Measurements from ENCODE around the gene SWI5. TPM values are rescaled to one million over a fixed set of nuclear protein-coding genes. Genes with fewer than 3 reads are reported as not detected.
A peak's percentile ranks its signal among the peaks of the same experiment; 100 is the strongest.

Gene SWI5
- total and polyA plus RNA-seq, 9 of the 15 experiments (the other 6 are each of a cell fraction or from before 2014, with no cell fraction given) = 62.8 to 133 (median 95.9) TPM

DNA sequence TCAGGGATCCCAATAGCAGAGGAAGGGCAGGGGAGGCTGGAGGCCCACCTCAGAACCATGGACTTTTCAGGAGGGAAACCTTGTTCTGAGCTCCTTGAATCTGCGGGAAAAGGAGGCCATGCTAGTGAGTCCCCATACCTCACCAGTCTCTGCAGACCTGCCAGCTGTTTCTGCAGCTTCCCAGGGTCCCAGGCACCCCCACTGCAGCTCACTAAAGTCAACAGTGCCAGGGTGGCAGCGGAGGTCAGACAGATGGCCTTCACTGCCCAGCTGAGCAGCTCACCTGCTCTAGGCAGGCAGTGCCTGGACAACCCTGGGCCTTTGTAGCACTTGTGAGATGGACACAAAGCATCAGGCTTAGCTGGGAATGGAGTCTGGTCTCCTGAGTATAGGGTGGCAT, 59.8 kb downstream of the SWI5 start:
- Histone ChIP-seq H3K9ac (ENCODE audit: insufficient read depth in 1 of 2, low read depth in 2 of 2, low read length in 2 of 2) (peak overlapping the region in 1 of 2 experiments; percentile 62; a peak in 2 of 4 replicates), H3K36me3 (ENCODE audit: control insufficient read depth, insufficient read depth, low read length) (peaks cover 53% of the 10 kb centered on the region), H3K27me3 (ENCODE audit: control insufficient read depth in 2 of 2, insufficient read depth in 2 of 2, low read length in 2 of 2) (no peaks in the 10 kb centered on the region), H3K4me2 (ENCODE audit: insufficient read depth, low read length) (no peak overlapping the region), H2AFZ (ENCODE audit: low read depth, low read length) (no peak overlapping the region), H3K9me1 (ENCODE audit: control insufficient read depth, insufficient read depth, low read length) (no peaks in the 10 kb centered on the region), H3K4me1 (replicated peaks in 1 of 2; ENCODE audit: control insufficient read depth in 2 of 2, insufficient read depth in 2 of 2, low read length in 2 of 2) (peaks cover 6 to 17% of the 10 kb centered on the region in 2 experiments; a peak in 4 of 5 replicates), H4K20me1 (replicated peaks; ENCODE audit: control insufficient read depth, insufficient read depth, low read length) (peaks cover 3% of the 10 kb centered on the region; the same call in 1 of the 2 replicates), H3K27ac (ENCODE audit: extremely low read depth, low read depth, low read length) (no peak overlapping the region), H3K9me3 (replicated peaks; ENCODE audit: control insufficient read depth, insufficient read depth, low read depth, low read length) (no peaks in the 10 kb centered on the region), H3K79me2 (ENCODE audit: control insufficient read depth, insufficient read depth, low read length) (peaks cover 10% of the 10 kb centered on the region), H3K4me3 (no peak overlapping the region)
- DNase-seq (ENCODE audit: extremely low read depth in 1 of 4, low spot score in 3 of 4) = peak in 2 of 4 experiments; percentile 22 to 26
- ChIA-PET POLR2A (interaction anchor here (0.6 to 6.4 kb wide), 16 partner anchors 8 to 361 kb away, joined by 3 to 51 read pairs (median 4); partner anchors contain the start of gene COQ4), CTCF (ENCODE audit: low intra/inter-chr PET ratio) (no interaction called here)
- in situ Hi-C loops (cut with MboI) (no loop called here), intact Hi-C loops (cut with micrococcal nuclease) (no loop called here)
- no TSS peak for BruUV-seq (replicated peaks)
- ATAC-seq = no peak
- 87% methylated on average over 2 of the region's 2 CpGs for WGBS (ENCODE audit: insufficient coverage, low coverage, missing lambda C conversion rate)
- no peak for FAIRE-seq
- TF ChIP-seq MEF2A (IDR thresholded peaks at IDR 0.05; ENCODE audit: control insufficient read depth, low read depth, low read length) = no peak
- TF ChIP-seq, protein P1, sequence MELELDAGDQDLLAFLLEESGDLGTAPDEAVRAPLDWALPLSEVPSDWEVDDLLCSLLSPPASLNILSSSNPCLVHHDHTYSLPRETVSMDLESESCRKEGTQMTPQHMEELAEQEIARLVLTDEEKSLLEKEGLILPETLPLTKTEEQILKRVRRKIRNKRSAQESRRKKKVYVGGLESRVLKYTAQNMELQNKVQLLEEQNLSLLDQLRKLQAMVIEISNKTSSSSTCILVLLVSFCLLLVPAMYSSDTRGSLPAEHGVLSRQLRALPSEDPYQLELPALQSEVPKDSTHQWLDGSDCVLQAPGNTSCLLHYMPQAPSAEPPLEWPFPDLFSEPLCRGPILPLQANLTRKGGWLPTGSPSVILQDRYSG (tag; conservative IDR thresholded peaks at IDR 0.05; ENCODE audit: low read depth) = no peak
- TF ChIP-seq SP1 (CRISPR knock-in tag; IDR thresholded peaks at IDR 0.05) = no peak
- TF ChIP-seq CBX3 (IDR thresholded peaks at IDR 0.05; ENCODE audit: borderline replicate concordance in 1 of 2, low read length in 2 of 2) = no peak
- peak; percentile 26; the same call in 1 of the 2 replicates for TF ChIP-seq POLR2A (conservative IDR thresholded peaks at IDR 0.05)
- no peak for TF ChIP-seq PCBP2 (IDR thresholded peaks at IDR 0.05; ENCODE audit: low read depth, low read length, poor library complexity, severe bottlenecking)
- no peak for TF ChIP-seq MCM7 (IDR thresholded peaks at IDR 0.05)
- TF ChIP-seq ZKSCAN1 (IDR thresholded peaks at IDR 0.05; ENCODE audit: low read depth, low read length) = 0 out of 2 replicates have a peak, but pooled peaks have one; percentile 32
- TF ChIP-seq RBFOX2 (IDR thresholded peaks at IDR 0.05; ENCODE audit: low read depth, low read length) = peak; percentile 48; the same call in 1 of the 2 replicates
- TF ChIP-seq POLR2G (IDR thresholded peaks at IDR 0.05; ENCODE audit: low read depth, low read length) = peak; percentile 68
- TF ChIP-seq GTF2A2 (tag; IDR thresholded peaks at IDR 0.05) = no peak
- no peak for TF ChIP-seq ETS2 (tag; IDR thresholded peaks at IDR 0.05; ENCODE audit: borderline replicate concordance, poor library complexity, severe bottlenecking)
- TF ChIP-seq MTA3 (IDR thresholded peaks at IDR 0.05; ENCODE audit: borderline replicate concordance) = no peak
- 0 out of 2 replicates have a peak, but pooled peaks have one; percentile 2 for TF ChIP-seq HDAC6 (IDR thresholded peaks at IDR 0.05; ENCODE audit: low read depth, low read length)
- TF ChIP-seq RAD51 (IDR thresholded peaks at IDR 0.05; ENCODE audit: borderline replicate concordance, low read depth) = no peak
- TF ChIP-seq STAG1 (CRISPR knock-in tag; IDR thresholded peaks at IDR 0.05; ENCODE audit: borderline replicate concordance) = no peak
- TF ChIP-seq, protein P2, sequence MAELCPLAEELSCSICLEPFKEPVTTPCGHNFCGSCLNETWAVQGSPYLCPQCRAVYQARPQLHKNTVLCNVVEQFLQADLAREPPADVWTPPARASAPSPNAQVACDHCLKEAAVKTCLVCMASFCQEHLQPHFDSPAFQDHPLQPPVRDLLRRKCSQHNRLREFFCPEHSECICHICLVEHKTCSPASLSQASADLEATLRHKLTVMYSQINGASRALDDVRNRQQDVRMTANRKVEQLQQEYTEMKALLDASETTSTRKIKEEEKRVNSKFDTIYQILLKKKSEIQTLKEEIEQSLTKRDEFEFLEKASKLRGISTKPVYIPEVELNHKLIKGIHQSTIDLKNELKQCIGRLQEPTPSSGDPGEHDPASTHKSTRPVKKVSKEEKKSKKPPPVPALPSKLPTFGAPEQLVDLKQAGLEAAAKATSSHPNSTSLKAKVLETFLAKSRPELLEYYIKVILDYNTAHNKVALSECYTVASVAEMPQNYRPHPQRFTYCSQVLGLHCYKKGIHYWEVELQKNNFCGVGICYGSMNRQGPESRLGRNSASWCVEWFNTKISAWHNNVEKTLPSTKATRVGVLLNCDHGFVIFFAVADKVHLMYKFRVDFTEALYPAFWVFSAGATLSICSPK (IDR thresholded peaks at IDR 0.05; ENCODE audit: borderline replicate concordance) = no peak
- no peak for TF ChIP-seq ZBTB7A (IDR thresholded peaks at IDR 0.05; ENCODE audit: borderline replicate concordance, control insufficient read depth, low read depth, low read length)
- TF ChIP-seq DMBX1 (CRISPR knock-in tag; IDR thresholded peaks at IDR 0.05; ENCODE audit: borderline replicate concordance) = no peak
- TF ChIP-seq ZNF644 (tag; IDR thresholded peaks at IDR 0.05; ENCODE audit: low read depth) = no peak
- 0 out of 2 replicates have a peak, but pooled peaks have one; percentile 24 for TF ChIP-seq NR2C2 (CRISPR knock-in tag; IDR thresholded peaks at IDR 0.05)
- no peak for TF ChIP-seq NR2C2 (tag; IDR thresholded peaks at IDR 0.05)
